Measurements from ENCODE around the gene ZBTB20.

- TF ChIP-seq CTCF (IDR thresholded peaks at IDR 0.05; ENCODE audit: low read length) (no peak), EZH2 (optimal IDR thresholded peaks at IDR 0.05; ENCODE audit: low read depth, low read length) (no peak)
These were observed 704.8 kb downstream of the ZBTB20 start for GRCh38 chr3:114442246-114442645.

Data from MM.1S (cell line).